SK-N-SH (cell line): ENCODE data around the gene TUBGCP3. TPM values are rescaled to one million over a fixed set of nuclear protein-coding genes. Genes with fewer than 3 reads are reported as not detected.

Experiments used
- CTCF ChIA-PET: fragments of 300-600, 350-600 bp; formaldehyde crosslinking; extraction: SDS; loops from one replicate; lab custom pipeline; 2021; lab: Yijun Ruan, JAX
- POLR2A ChIA-PET: fragments of 350-600 bp; sonication (Branson Sonifier 250); formaldehyde crosslinking; extraction: SDS; loops from one replicate; lab custom pipeline; 2020; ENCODE audit warnings: antibody characterized with exemption, inconsistent platforms; lab: Yijun Ruan, JAX
- DNase-seq: peaks from one replicate; pipeline ENCODE4 v3.0.0; 2012
- H2AFZ ChIP-seq: fragments of 200-600 bp; sonication (generic); 2 replicates; pipeline ENCODE4 v1.8.1; 2016; ENCODE audit warnings: antibody characterized with exemption, mild to moderate bottlenecking, low read depth
- H3F3A ChIP-seq: fragments of 200-600 bp; sonication (generic); replicated peaks from 2 replicates; pipeline ENCODE3; 2016; ENCODE audit warnings: antibody characterized with exemption, mild to moderate bottlenecking; ENCODE audit not compliant: insufficient read depth
- H3K27ac ChIP-seq, 2 experiments: fragments of 200-500 bp in 1 of 2; fragments of 200-600 bp in 1 of 2; sonication (Bioruptor generic) in 1 of 2; sonication (generic), shearing (Covaris generic) in 1 of 2; 2 replicates each; pipeline versions ENCODE4 v1.5.1 to v1.6.1; 2014 to 2016; ENCODE audit warnings: low read depth in 2 of 2, inconsistent platforms in 1 of 2, low read length in 1 of 2, mild to moderate bottlenecking in 1 of 2, mixed read lengths in 1 of 2
- H3K27me3 ChIP-seq: fragments of 200-600 bp; sonication (generic), shearing (Covaris generic); 2 replicates; pipeline ENCODE4 v1.6.1; 2016; ENCODE audit warnings: mixed run types; ENCODE audit not compliant: insufficient read depth
- H3K36me3 ChIP-seq, 2 experiments: fragments of 200-500 bp in 1 of 2; fragments of 200-600 bp in 1 of 2; sonication (Bioruptor generic) in 1 of 2; sonication (generic) in 1 of 2; replicated peaks in 1 of 2; 2 replicates each; pipeline versions ENCODE3 to v1.5.1; 2014 to 2016; ENCODE audit warnings: low read length in 1 of 2, mild to moderate bottlenecking in 1 of 2; ENCODE audit not compliant: insufficient read depth in 2 of 2, control insufficient read depth in 1 of 2
- H3K4me1 ChIP-seq, 2 experiments: fragments of 200-500 bp in 1 of 2; fragments of 200-600 bp in 1 of 2; sonication (Bioruptor generic) in 1 of 2; sonication (generic), shearing (Covaris generic) in 1 of 2; 2 replicates each; pipeline versions ENCODE4 v1.5.1 to v1.6.1; 2014 to 2016; ENCODE audit warnings: low read depth in 1 of 2, low read length in 1 of 2, mixed run types in 1 of 2; ENCODE audit not compliant: insufficient read depth in 2 of 2, control insufficient read depth in 1 of 2
- H3K4me2 ChIP-seq: fragments of 200-600 bp; sonication (generic), shearing (Covaris generic); 2 replicates; pipeline ENCODE4 v1.6.1; 2017; ENCODE audit warnings: mixed run types
- H3K4me3 ChIP-seq, 2 experiments: fragments of 200-500 bp in 1 of 2; fragments of 200-600 bp in 1 of 2; sonication (Bioruptor generic) in 1 of 2; sonication (generic), shearing (Covaris generic) in 1 of 2; 2 replicates each; pipeline versions ENCODE4 v1.5.1 to v1.8.1; 2014 to 2016; ENCODE audit warnings: low read depth in 2 of 2, inconsistent platforms in 1 of 2, low read length in 1 of 2, mild to moderate bottlenecking in 1 of 2, mixed read lengths in 1 of 2, moderate library complexity in 1 of 2
- H3K79me2 ChIP-seq: fragments of 200-600 bp; sonication (generic); 2 replicates; pipeline ENCODE4 v1.8.1; 2017; ENCODE audit warnings: mild to moderate bottlenecking; ENCODE audit not compliant: insufficient read depth
- H3K9ac ChIP-seq: fragments of 200-600 bp; sonication (generic); 2 replicates; pipeline ENCODE4 v1.6.1; 2017; ENCODE audit warnings: mixed run types
- H3K9me2 ChIP-seq: fragments of 200-600 bp; sonication (generic); 2 replicates; pipeline ENCODE4 v1.6.1; 2017; ENCODE audit warnings: mixed run types
- H3K9me3 ChIP-seq: fragments of 200-600 bp; sonication (generic); 2 replicates; pipeline ENCODE4 v1.6.1; 2017; ENCODE audit warnings: mixed run types, mild to moderate bottlenecking, moderate library complexity
- H4K20me1 ChIP-seq: fragments of 200-600 bp; sonication (generic); 2 replicates; pipeline ENCODE4 v1.6.1; 2017; ENCODE audit warnings: mild to moderate bottlenecking, mixed run types; ENCODE audit not compliant: insufficient read depth
- CHD2 ChIP-seq: fragments of 150-350 bp; IDR thresholded peaks from 2 replicates; pipeline ENCODE4 v1.6.1; 2018; ENCODE audit warnings: low read length; ENCODE audit not compliant: partially characterized antibody
- CTCF ChIP-seq: fragments of 200-600 bp; sonication (generic); IDR thresholded peaks from 2 replicates; pipeline ENCODE4 v1.6.1; 2017; ENCODE audit warnings: antibody characterized with exemption, mild to moderate bottlenecking, moderate library complexity
- ELF1 ChIP-seq: IDR thresholded peaks from 2 replicates; pipeline ENCODE4 v1.4.0; 2012
- EZH2phosphoT487 ChIP-seq: fragments of 200-600 bp; sonication (generic); IDR thresholded peaks from 2 replicates; pipeline ENCODE4 v1.6.1; 2017; ENCODE audit warnings: low read depth, mixed run types, mild to moderate bottlenecking, antibody characterized with exemption, moderate library complexity, borderline replicate concordance
- FOXJ3 ChIP-seq: sonication (generic); formaldehyde crosslinking; IDR thresholded peaks from 2 replicates; pipeline ENCODE4 v1.5.1; 2020; ENCODE audit warnings: mild to moderate bottlenecking, missing genetic modification reagents
- FOXM1 ChIP-seq: IDR thresholded peaks from 2 replicates; pipeline ENCODE4 v1.4.0; 2012; ENCODE audit warnings: low read depth, mild to moderate bottlenecking
- GABPA ChIP-seq: IDR thresholded peaks from 2 replicates; pipeline ENCODE4 v1.4.0; 2012; ENCODE audit warnings: low read depth, mild to moderate bottlenecking
- MAX ChIP-seq: IDR thresholded peaks from 2 replicates; pipeline ENCODE4 v1.4.0; 2012; ENCODE audit warnings: low read depth
- MEF2A ChIP-seq: IDR thresholded peaks from 2 replicates; pipeline ENCODE4 v1.4.0; 2012; ENCODE audit warnings: low read depth, borderline replicate concordance
- PBX3 ChIP-seq: IDR thresholded peaks from 2 replicates; pipeline ENCODE4; 2012
- POLR2AphosphoS5 ChIP-seq: IDR thresholded peaks from 2 replicates; pipeline ENCODE4 v1.6.1; 2012; ENCODE audit warnings: low read depth, low read length
- REST ChIP-seq: IDR thresholded peaks from 2 replicates; pipeline ENCODE4 v1.6.1; 2012; ENCODE audit warnings: mild to moderate bottlenecking, low read depth, low read length, moderate library complexity
- RXRA ChIP-seq: IDR thresholded peaks from 2 replicates; pipeline ENCODE4 v1.4.0; 2012; ENCODE audit warnings: low read depth, mild to moderate bottlenecking, borderline replicate concordance
- SIN3A ChIP-seq: IDR thresholded peaks from 2 replicates; pipeline ENCODE4 v1.6.1; 2012; ENCODE audit warnings: low read depth, mild to moderate bottlenecking, low read length, moderate library complexity, borderline replicate concordance
- SMC3 ChIP-seq: IDR thresholded peaks from 2 replicates; pipeline ENCODE4 v1.6.1; 2012; ENCODE audit warnings: low read depth, low read length, improper control_type of control experiment
- TAF1 ChIP-seq: IDR thresholded peaks from 2 replicates; pipeline ENCODE4 v1.6.1; 2012; ENCODE audit warnings: low read depth, mild to moderate bottlenecking, low read length, moderate library complexity, borderline replicate concordance
- TCF12 ChIP-seq: IDR thresholded peaks from 2 replicates; pipeline ENCODE4 v1.4.0; 2012
- TEAD4 ChIP-seq: IDR thresholded peaks from 2 replicates; pipeline ENCODE4 v1.4.0; 2012; ENCODE audit warnings: mild to moderate bottlenecking, borderline replicate concordance; ENCODE audit not compliant: insufficient read depth
- YY1 ChIP-seq: IDR thresholded peaks from 2 replicates; pipeline ENCODE4 v1.4.0; 2012; ENCODE audit warnings: low read depth, mild to moderate bottlenecking
- WGBS: methylation state at CpG from one replicate; pipeline ENCODE4 v1.1.6; 2017; ENCODE audit warnings: low lambda C conversion rate; 5-methylcytosine and 5-hydroxymethylcytosine counted together
- polyA plus RNA-seq, 3 experiments: library from polyadenylated mRNA; depleted of rRNA; stranded (reverse); fragments of >200 nt; gene quantifications; 2 replicates each; pipeline ENCODE4 v1.2.3, GENCODE V29; 2012

TUBGCP3 gene
- polyA plus RNA-seq, 1 of the 3 experiments (the other 2 are of a cell fraction) = 16.8 TPM

- peaks cover 20 to 40% of the 10 kb centered on the region in 2 experiments for H3K36me3 ChIP-seq
- POLR2A ChIA-PET = no interaction called here
- WGBS = 95% methylated on average over 7 of the region's 7 CpGs
- CTCF ChIA-PET = interaction anchor here (1.4 kb wide), 1 partner anchor 31 kb away, joined by 3 read pairs; no protein-coding TSS in a partner anchor
- no peaks in the 10 kb centered on the region for H3F3A ChIP-seq
- no peak overlapping the region for H3K9ac ChIP-seq
- no peaks in the 10 kb centered on the region for H3K79me2 ChIP-seq
- H2AFZ ChIP-seq = no peak overlapping the region
- TF ChIP-seq GABPA = no peak
- no peak for TF ChIP-seq TCF12
- no peak for TF ChIP-seq POLR2AphosphoS5
- TF ChIP-seq YY1 = no peak
- no peak for TF ChIP-seq REST
- TF ChIP-seq TAF1 = no peak
- no peak for TF ChIP-seq PBX3
- TF ChIP-seq RXRA = no peak
- TF ChIP-seq MAX = no peak
- TF ChIP-seq, all 33 proteins: peak for 0
- Histone ChIP-seq H3K9me2 (no peaks in the 10 kb centered on the region), H3K27ac (no peak overlapping the region), H3K27me3 (no peaks in the 10 kb centered on the region), H4K20me1 (no peaks in the 10 kb centered on the region), H3K9me3 (no peaks in the 10 kb centered on the region), H3K4me3 (no peak overlapping the region), H3K4me1 (no peaks in the 10 kb centered on the region), H3K4me2 (no peak overlapping the region)
- DNase-seq = no peak
Observed at GRCh38 chr13:112496166-112496565, 91.8 kb downstream of the TUBGCP3 start.

GRCh38 chr13:112495465-112495864 is 92.5 kb downstream of the TUBGCP3 start:
- no peaks in the 10 kb centered on the region for H3K79me2 ChIP-seq
- no peaks in the 10 kb centered on the region for H3K27me3 ChIP-seq
- no peaks in the 10 kb centered on the region for H3K9me2 ChIP-seq
- H2AFZ ChIP-seq = no peak overlapping the region
- H3K4me1 ChIP-seq = no peaks in the 10 kb centered on the region
- POLR2A ChIA-PET = no interaction called here
- H3K27ac ChIP-seq = no peak overlapping the region
- peaks cover 20 to 35% of the 10 kb centered on the region in 2 experiments for H3K36me3 ChIP-seq
- H4K20me1 ChIP-seq = no peaks in the 10 kb centered on the region
- no peak overlapping the region for H3K4me2 ChIP-seq
- no peaks in the 10 kb centered on the region for H3K9me3 ChIP-seq
- H3K4me3 ChIP-seq = no peak overlapping the region
- no peak for TF ChIP-seq CTCF
- TF ChIP-seq FOXM1 = no peak
- TF ChIP-seq TCF12 = no peak
- no peak for TF ChIP-seq TAF1
- TF ChIP-seq TEAD4 = no peak
- no peak for TF ChIP-seq FOXJ3 (CRISPR knock-in tag)
- no peak for TF ChIP-seq PBX3
- no peak for TF ChIP-seq ELF1
- TF ChIP-seq CHD2 = no peak
- no peak for TF ChIP-seq SMC3
- no peak for TF ChIP-seq SIN3A
- TF ChIP-seq EZH2phosphoT487 = no peak
- no peak for TF ChIP-seq GABPA
- TF ChIP-seq MEF2A = no peak
- H3F3A ChIP-seq = peaks cover 3% of the 10 kb centered on the region
- no peak overlapping the region for H3K9ac ChIP-seq
- no peak for DNase-seq
- CTCF ChIA-PET = interaction anchor here (1.4 kb wide), 1 partner anchor 30 kb away, joined by 3 read pairs; no protein-coding TSS in a partner anchor
- WGBS = 84% methylated on average over 2 of the region's 2 CpGs
